ENCODE data around the gene CALHM6.
"Not testable (repeated sequence)": the region's sequence is repeated elsewhere in the genome, so short reads cannot be mapped to it uniquely, and the experiment has no call there.

The CALHM6 gene

DNA sequence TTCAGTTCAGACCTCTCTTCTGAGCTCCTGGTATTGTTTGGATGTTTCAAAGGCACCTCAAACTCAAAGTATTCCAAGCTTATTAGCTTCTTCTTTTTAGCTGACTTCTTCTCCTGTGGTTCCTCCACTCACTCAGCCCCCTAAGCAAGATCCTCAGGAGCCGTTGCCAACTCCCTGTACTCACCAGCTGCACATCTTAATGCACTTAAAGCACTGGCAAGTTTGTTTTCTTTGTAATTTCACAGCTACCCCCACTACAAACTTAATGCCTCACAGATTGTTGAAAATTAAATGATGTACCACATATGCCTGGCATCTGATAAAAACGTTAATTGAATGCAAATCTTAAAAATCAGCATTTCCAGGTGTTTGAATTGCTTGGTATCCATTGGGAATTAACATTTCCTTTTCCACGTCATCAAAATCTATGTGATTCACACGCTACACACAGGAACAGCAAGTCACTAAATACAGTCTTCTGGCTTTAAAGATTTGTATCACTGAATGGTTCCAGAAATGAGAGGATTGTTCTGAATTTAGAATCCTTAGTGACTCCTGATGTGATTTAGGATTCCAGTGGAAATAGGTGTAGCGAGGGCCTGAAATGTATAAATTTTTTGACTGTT is 24.5 kb downstream of the CALHM6 start:
- FAIRE-seq = no peak

DNA sequence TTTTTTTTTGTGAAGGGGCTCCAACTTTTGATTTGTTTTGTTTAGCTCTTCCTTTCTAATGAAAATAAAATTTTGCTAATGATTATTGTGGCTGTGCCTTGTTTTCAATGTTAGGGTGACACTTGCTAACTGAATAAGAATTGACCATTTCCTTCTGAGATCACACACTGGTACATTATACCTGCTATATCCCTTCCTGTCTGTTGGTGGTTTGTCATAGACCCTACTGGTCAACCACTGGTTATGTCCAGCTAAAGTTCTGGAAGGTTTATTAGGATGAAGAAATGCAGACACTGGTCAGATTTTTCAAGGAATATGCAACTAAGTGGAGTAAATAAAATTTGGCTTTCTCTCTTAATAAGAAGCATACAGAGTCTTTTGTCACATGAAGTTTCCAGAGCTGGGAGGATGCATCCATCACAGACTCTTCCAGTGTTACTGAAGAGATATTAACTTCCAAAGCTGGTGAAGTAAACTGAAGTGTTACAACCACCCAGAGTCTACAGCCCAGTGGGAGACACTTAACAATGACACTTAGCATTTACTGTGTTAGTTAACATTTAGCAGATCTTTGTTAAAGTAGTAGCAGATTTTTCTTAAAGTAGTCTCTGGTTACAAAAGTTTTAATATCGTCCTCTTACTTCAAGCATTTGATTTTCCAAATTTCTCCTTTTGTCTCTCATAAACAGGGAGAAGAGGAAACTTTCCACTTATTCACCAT is 30.6 kb downstream of the CALHM6 start:
- no peak for FAIRE-seq

DNA sequence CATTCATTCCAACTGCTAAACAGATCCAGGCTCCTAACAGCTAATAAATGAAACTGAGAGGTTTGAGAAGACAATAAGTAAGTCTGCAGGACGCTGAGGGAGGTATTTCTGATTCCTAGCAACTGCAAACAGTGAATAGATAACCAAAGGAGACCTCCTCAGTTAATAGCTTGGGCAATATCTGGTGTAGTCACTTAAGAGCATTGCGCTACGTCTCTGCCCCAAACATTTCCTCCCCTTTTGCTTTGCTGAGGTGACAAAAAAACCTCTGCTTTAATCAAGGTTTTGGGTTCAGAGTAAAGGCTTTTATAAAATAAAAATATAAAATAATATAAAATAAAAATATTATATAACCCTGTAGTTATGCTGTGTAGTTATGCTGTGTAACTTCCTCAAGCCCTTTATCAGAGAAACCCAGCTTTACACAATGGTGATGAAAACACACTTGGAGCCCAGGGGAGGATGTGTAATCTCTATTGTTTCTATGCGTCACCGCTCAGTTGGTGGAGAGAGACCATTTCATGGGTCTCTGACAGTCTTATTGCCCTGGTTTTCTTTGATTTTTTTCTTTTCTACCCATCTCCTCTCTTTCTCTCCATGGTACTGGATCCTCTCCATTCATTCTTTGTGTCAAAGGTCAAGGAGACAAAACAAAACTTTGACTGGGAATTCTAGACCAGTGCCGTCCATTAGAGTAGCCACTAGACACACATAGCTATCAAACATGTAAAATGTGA is 31.3 kb downstream of the CALHM6 start:
- FAIRE-seq = no peak

DNA sequence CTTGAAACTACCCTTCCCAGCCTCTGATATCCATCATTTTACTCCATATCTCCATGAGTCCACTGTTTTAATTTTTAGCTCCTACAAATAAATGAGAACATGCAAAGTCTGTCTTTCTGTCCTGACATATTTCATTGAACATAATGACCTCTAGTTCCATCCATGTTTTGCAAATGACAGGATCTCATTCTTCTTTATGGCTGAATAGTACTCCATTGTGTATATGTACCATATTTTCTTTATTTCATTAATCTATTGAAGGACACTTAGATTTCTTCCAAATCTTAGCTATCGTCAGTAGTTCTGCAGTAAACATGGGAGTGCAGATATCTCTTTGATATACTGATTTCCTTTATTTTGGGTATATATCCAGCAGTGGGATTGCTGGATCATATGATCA is 34.0 kb downstream of the CALHM6 start:
- FAIRE-seq = not testable (repeated sequence)

DNA sequence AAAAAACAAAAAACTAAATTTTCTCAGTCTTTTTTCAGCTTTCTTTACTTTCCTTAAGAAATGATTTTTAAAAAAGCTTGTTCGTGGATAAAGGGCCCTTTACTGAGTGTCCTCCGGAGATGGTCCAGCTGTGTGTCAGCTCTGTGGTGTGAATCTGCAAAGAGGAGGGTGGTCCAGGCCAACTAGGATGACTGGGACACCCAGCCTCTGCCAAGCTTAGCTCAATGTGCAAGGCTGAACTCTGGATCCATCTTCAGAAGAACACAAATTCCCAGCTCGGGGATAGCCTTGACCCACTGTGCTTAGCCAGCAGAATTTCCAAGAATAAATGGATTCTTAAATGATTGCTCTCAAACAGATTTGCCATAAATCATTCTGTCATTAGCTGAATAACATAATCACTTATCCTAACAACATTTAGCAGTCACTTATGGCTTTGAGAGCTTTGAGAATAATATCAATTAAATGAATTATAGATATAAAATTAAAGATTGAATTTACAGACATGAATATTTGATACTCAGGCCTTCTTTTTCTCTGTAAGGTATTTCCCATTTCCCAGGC is 36.0 kb downstream of the CALHM6 start:
- FAIRE-seq = no peak

DNA sequence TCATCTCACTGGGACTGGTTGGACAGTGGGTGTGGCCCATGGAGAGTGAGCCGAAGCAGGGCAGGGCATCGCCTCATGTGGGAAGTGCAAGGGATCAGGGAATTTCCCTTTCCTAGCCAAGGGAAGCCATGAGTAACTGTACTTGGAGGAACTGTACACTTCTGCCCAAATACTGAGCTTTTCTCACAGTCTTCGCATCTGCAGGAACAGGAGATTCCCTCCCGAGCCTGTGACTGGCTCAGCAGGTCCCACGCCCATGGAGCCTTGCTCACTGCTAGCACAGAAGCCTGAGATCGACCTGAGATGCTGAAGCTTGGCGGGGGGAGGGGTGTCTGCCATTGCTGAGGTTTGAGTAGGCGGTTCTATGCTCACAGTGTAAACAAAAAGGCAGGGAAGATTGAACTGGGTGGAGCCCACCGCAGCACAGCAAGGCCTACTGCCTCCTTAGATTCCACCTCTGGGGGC is 39.8 kb downstream of the CALHM6 start:
- FAIRE-seq = no peak

DNA sequence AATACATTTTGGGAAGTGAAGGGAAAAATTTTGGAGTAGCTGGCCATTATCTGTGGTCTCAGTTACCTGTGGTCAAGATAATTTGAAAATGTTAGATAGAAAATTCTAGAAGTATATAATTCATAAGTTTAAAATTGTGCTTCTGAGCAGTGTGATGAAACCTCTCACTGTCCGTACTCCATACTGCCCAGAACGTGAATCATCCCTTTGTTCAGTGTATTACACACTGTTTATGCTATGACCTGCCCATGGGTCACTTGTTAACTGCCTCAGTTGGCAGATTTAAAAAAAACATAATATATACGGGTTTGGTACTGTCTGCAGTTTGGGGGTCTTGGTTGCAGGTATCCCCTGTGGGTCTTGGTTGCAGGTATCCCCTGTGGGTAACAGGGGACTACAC is 46.1 kb downstream of the CALHM6 start:
- FAIRE-seq = no peak

DNA sequence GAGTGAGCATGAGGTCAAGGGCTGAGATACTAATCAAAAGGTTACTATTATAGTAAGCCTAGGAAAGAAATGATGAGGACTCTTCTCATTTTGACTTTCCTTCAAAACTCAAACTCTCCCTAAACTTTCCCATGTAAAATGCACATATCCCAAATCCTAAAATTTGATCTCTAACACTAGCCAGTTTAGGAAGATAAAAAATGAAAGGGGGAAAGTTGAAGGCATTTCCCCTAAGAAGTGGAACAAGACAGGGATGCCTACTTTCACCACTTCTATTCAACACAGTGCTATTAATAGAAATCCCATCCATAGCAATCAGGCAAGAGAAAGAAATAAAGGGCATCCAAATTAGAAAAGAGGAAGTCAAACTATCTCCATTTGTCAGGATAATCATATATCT is 47.4 kb downstream of the CALHM6 start:
- no peak for FAIRE-seq

DNA sequence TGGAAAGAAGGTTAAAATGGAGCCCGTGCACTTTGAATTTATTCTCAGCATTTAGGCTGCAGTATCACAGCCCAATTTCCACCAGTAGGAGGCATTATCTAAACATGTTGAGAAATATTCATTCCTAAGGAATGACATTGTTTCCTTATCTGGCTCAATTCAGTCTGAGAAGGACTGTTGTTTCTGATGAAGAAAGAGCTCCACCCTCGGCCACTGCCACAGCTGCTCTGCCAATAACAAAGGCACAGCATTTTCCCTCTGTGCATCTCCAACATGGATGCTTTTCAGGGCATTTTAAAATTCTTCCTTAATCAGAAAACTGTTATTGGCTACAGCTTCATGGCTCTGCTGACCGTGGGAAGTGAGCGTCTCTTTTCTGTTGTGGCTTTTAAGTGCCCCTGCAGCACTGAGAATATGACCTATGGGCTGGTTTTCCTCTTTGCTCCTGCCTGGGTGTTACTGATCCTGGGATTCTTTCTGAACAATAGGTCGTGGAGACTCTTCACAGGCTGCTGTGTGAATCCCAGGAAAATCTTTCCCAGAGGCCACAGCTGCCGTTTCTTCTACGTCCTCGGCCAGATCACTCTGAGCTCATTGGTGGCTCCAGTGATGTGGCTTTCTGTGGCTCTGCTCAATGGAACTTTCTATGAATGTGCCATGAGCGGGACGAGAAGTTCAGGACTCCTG is 50.4 kb downstream of the CALHM6 start, which contains the start of gene CALHM5:
TSS of gene CALHM5 (plus strand) at position 216 of the 687 bp plus-strand sequence. CDS start at position 274, 58 bp downstream.
- no peak for FAIRE-seq

DNA sequence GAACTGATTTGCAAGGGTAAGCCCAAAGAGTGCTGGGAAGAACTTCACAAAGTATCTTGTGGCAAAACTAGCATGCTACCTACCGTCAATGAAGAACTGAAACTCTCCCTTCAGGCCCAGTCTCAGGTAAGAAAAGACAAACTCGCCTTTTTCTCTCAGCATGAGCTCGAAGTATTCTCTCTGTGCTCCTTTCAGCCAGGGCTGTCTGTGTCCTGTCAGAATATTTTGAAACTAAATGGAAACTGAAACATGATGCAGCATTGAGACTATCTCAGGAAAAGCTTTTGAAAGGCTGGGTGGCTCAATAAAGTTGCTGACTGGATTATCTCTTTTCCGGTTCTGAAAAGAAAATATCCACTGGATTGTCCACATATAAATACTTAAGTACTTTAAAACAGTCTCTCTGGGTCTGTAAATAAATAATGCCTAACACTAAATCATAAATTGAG is 51.0 kb downstream of the CALHM6 start:
- FAIRE-seq = no peak

DNA sequence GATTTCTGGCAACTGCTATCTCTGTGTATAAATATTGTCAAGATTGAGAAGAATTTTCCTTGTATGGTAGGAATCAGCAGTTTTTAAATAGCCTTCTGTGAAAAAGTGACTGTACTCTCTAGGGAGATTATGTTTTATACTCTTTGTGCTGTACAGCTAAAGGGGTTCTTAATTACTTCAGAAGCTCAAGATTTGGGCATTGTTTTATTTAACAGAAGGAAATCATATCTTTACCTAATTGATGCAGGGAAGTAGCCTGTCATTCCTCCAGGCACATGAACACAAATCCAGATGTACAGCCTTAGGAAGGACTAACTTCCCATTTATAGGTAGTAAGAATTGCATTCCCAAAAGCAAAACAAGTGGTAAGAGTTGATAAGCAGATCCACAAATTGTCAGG is 51.6 kb downstream of the CALHM6 start:
- FAIRE-seq = no peak

All from islet of Langerhans (tissue), 1 donor.